OCI-LY1 (cell line): ENCODE measurements around the gene TNFRSF12A.
"Not testable (repeated sequence)": the region's sequence is repeated elsewhere in the genome, so short reads cannot be mapped to it uniquely, and the experiment has no call there.

Experiments
- H2AFZ ChIP-seq: fragments of 200-600 bp; sonication (generic), shearing (Covaris generic); 2 replicates; pipeline ENCODE4 v1.6.0; 2014; ENCODE audit warnings: antibody characterized with exemption, mild to moderate bottlenecking, low read length
- H3F3A ChIP-seq: fragments of 200-600 bp; sonication (generic), shearing (Covaris generic); 2 replicates; pipeline ENCODE4 v1.6.0; 2014; ENCODE audit warnings: mild to moderate bottlenecking, antibody characterized with exemption, low read length, moderate library complexity; ENCODE audit not compliant: insufficient read depth
- H3K27ac ChIP-seq: fragments of 200-600 bp; sonication (generic); 2 replicates; pipeline ENCODE4 v1.5.1; 2014; ENCODE audit warnings: low read length, mixed run types, mild to moderate bottlenecking, low read depth; ENCODE audit not compliant: poor library complexity, severe bottlenecking
- H3K27me3 ChIP-seq: fragments of 200-600 bp; sonication (generic); 2 replicates; pipeline ENCODE4 v1.6.0; 2014; ENCODE audit warnings: antibody characterized with exemption, mild to moderate bottlenecking, low read length, moderate library complexity; ENCODE audit not compliant: insufficient read depth
- H3K36me3 ChIP-seq: fragments of 200-600 bp; sonication (generic); 2 replicates; pipeline ENCODE4 v1.6.1; 2014; ENCODE audit warnings: mild to moderate bottlenecking, antibody characterized with exemption, low read length, moderate library complexity, mixed read lengths; ENCODE audit not compliant: insufficient read depth
- H3K4me1 ChIP-seq: fragments of 200-600 bp; sonication (generic); 2 replicates; pipeline ENCODE4 v1.5.1; 2014; ENCODE audit warnings: mild to moderate bottlenecking, low read length, moderate library complexity; ENCODE audit not compliant: insufficient read depth, severe bottlenecking
- H3K4me2 ChIP-seq: fragments of 200-600 bp; sonication (generic), shearing (Covaris generic); 2 replicates; pipeline ENCODE4 v1.6.1; 2014; ENCODE audit warnings: low read length
- H3K4me3 ChIP-seq: fragments of 200-600 bp; sonication (generic); 2 replicates; pipeline ENCODE4 v1.5.1; 2014; ENCODE audit warnings: low read length, low read depth, mild to moderate bottlenecking, mixed read lengths; ENCODE audit not compliant: poor library complexity, severe bottlenecking
- H3K79me2 ChIP-seq: fragments of 200-600 bp; shearing (Covaris generic); 2 replicates; pipeline ENCODE4 v1.6.1; 2016; ENCODE audit warnings: mixed run types, low read length, mixed read lengths; ENCODE audit not compliant: insufficient read depth
- H3K9ac ChIP-seq: fragments of 200-600 bp; sonication (generic), shearing (Covaris generic); 2 replicates; pipeline ENCODE4 v1.6.1; 2014; ENCODE audit warnings: mild to moderate bottlenecking, low read length, mixed read lengths
- H3K9me2 ChIP-seq: fragments of 200-600 bp; sonication (generic), shearing (Covaris generic); 2 replicates; pipeline ENCODE4 v1.6.1; 2014; ENCODE audit warnings: low read depth, mild to moderate bottlenecking, low read length, mixed read lengths
- H3K9me3 ChIP-seq: fragments of 200-600 bp; shearing (Covaris generic); 2 replicates; pipeline ENCODE4 v1.6.1; 2014; ENCODE audit warnings: low read length, mixed read lengths
- H4K20me1 ChIP-seq: fragments of 200-600 bp; sonication (generic), shearing (Covaris generic); 2 replicates; pipeline ENCODE4 v1.6.0; 2016; ENCODE audit warnings: mild to moderate bottlenecking, low read length; ENCODE audit not compliant: insufficient read depth
- CTCF ChIP-seq: fragments of 200-600 bp; sonication (generic), shearing (Covaris generic); IDR thresholded peaks from 2 replicates; pipeline ENCODE4 v1.5.1; 2017; ENCODE audit warnings: mild to moderate bottlenecking, antibody characterized with exemption, low read length, moderate library complexity, mixed read lengths
- EZH2 ChIP-seq: fragments of 200-600 bp; sonication (generic), shearing (Covaris generic); IDR thresholded peaks from 2 replicates; pipeline ENCODE4 v1.8.0; 2017; ENCODE audit warnings: borderline replicate concordance, mixed run types, mild to moderate bottlenecking, antibody characterized with exemption, low read length, moderate library complexity, mixed read lengths

TNFRSF12A gene

GRCh38 chr16:3051009-3051408 lies 30.8 kb downstream of the TNFRSF12A start:
- H2AFZ ChIP-seq, result no peak overlapping the region
- no peak overlapping the region for H3K4me3 ChIP-seq
- no peaks in the 10 kb centered on the region for H3F3A ChIP-seq
- H3K4me1 ChIP-seq, result peaks cover 10% of the 10 kb centered on the region
- H4K20me1 ChIP-seq, result no peaks in the 10 kb centered on the region
- H3K27ac ChIP-seq, result no peak overlapping the region
- TF ChIP-seq EZH2 (no peak), CTCF (no peak)
- no peaks in the 10 kb centered on the region for H3K9me2 ChIP-seq
- no peaks in the 10 kb centered on the region for H3K9me3 ChIP-seq
- no peaks in the 10 kb centered on the region for H3K79me2 ChIP-seq
- no peak overlapping the region for H3K4me2 ChIP-seq
- H3K36me3 ChIP-seq, result no peaks in the 10 kb centered on the region
- no peaks in the 10 kb centered on the region for H3K27me3 ChIP-seq
- H3K9ac ChIP-seq, result no peak overlapping the region

GRCh38 chr16:3051494-3051893 lies 31.3 kb downstream of the TNFRSF12A start:
- Histone ChIP-seq H3K79me2 (no peaks in the 10 kb centered on the region), H3K4me2 (no peak overlapping the region), H3K4me1 (peaks cover 10% of the 10 kb centered on the region), H3K9ac (no peak overlapping the region), H3K9me2 (no peaks in the 10 kb centered on the region), H3K27me3 (no peaks in the 10 kb centered on the region), H3K4me3 (no peak overlapping the region), H3F3A (no peaks in the 10 kb centered on the region), H3K27ac (no peak overlapping the region), H3K36me3 (no peaks in the 10 kb centered on the region), H2AFZ (no peak overlapping the region), H3K9me3 (no peaks in the 10 kb centered on the region), H4K20me1 (no peaks in the 10 kb centered on the region)
- TF ChIP-seq CTCF (no peak), EZH2 (no peak)

- not testable (repeated sequence) for H3K4me1 ChIP-seq, H3F3A ChIP-seq
Observed at GRCh38 chr16:3052571-3053329, 32.6 kb downstream of the TNFRSF12A start.

GRCh38 chr16:3053330-3053710 lies 33.2 kb downstream of the TNFRSF12A start:
- not testable (repeated sequence) for H3K4me2 ChIP-seq, H4K20me1 ChIP-seq, H3K9me3 ChIP-seq, H2AFZ ChIP-seq, H3K27ac ChIP-seq, H3F3A ChIP-seq, H3K27me3 ChIP-seq, H3K9ac ChIP-seq, H3K4me3 ChIP-seq, H3K79me2 ChIP-seq, H3K36me3 ChIP-seq, H3K9me2 ChIP-seq
- H3K4me1 ChIP-seq, result peaks cover 12% of the 10 kb centered on the region

More at GRCh38 chr16:3052571-3053329, 32.6 kb downstream of the TNFRSF12A start:
- not testable (repeated sequence) for H3K27me3 ChIP-seq, H3K4me3 ChIP-seq, H3K27ac ChIP-seq, H3K36me3 ChIP-seq, H2AFZ ChIP-seq, H3K4me2 ChIP-seq, H3K9ac ChIP-seq, H3K9me3 ChIP-seq, H3K79me2 ChIP-seq, H3K9me2 ChIP-seq, H4K20me1 ChIP-seq
